ENCODE results near the gene CDC14A.

DNA sequence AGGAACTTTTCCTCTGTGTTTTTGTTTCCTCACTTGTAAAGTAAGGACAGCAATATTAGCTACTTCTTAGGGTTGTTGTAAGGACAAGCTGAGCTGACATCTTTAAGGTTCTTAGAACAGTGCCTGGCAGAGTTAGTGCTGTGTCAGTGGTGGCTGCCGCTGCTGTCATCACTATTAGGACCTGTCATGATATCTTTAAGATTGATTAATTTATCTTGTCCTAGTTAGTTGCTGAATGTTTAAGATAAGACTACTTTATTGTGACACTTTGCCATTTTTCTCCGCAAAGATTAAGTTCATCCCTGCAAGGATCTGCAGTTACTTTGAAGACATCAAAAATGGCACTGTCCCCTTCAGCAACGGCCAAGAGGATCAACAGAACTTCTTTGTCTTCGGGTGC is 145.5 kb downstream of the CDC14A start:
- TF ChIP-seq EZH2 (IDR thresholded peaks at IDR 0.05; ENCODE audit: borderline replicate concordance, low read length) (no peak), CTCF (conservative IDR thresholded peaks at IDR 0.05 in 1 of 2, IDR thresholded peaks at IDR 0.05 in 1 of 2; ENCODE audit: extremely low read depth in 1 of 2, insufficient read depth in 1 of 2, low read depth in 1 of 2, low read length in 2 of 2) (no peak)
